ENCODE results near the gene PTPRM.

DNA sequence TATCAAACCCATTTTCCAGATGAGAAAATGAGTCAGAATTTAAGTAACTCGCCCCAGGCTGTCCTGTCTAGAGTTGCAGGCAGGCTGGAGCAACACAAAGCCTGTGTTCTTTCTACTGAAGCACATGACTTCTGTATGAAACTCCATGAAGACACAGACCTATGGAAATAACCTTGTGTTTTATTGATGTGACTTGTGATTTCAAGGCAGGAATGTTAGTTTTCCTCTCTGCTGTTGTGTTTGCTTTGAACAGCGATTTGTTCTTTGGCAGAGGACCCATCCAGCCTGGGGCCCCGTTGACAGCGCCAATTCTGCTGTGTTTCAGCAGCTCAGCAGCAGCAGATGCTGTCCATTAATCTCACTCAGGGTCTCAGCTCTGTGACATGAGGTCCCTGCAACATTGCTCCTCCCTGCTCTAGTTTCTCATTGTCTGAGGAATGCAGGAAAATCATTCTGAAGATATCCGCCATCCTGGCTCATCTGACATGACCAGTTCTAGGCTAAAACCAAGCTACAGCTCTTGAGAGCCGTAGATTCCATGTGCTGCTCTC lies 697.8 kb downstream of the PTPRM start:
- TF ChIP-seq, protein P1, sequence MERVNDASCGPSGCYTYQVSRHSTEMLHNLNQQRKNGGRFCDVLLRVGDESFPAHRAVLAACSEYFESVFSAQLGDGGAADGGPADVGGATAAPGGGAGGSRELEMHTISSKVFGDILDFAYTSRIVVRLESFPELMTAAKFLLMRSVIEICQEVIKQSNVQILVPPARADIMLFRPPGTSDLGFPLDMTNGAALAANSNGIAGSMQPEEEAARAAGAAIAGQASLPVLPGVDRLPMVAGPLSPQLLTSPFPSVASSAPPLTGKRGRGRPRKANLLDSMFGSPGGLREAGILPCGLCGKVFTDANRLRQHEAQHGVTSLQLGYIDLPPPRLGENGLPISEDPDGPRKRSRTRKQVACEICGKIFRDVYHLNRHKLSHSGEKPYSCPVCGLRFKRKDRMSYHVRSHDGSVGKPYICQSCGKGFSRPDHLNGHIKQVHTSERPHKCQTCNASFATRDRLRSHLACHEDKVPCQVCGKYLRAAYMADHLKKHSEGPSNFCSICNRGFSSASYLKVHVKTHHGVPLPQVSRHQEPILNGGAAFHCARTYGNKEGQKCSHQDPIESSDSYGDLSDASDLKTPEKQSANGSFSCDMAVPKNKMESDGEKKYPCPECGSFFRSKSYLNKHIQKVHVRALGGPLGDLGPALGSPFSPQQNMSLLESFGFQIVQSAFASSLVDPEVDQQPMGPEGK (CRISPR knock-in tag; IDR thresholded peaks at IDR 0.05; ENCODE audit: borderline replicate concordance), result no peak
- TF ChIP-seq, protein P2, sequence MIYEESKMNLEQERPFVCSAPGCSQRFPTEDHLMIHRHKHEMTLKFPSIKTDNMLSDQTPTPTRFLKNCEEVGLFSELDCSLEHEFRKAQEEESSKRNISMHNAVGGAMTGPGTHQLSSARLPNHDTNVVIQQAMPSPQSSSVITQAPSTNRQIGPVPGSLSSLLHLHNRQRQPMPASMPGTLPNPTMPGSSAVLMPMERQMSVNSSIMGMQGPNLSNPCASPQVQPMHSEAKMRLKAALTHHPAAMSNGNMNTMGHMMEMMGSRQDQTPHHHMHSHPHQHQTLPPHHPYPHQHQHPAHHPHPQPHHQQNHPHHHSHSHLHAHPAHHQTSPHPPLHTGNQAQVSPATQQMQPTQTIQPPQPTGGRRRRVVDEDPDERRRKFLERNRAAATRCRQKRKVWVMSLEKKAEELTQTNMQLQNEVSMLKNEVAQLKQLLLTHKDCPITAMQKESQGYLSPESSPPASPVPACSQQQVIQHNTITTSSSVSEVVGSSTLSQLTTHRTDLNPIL (CRISPR knock-in tag; IDR thresholded peaks at IDR 0.05; ENCODE audit: low read depth), result no peak; the same call in 1 of the 2 replicates
- TF ChIP-seq ZNF565 (CRISPR knock-in tag; conservative IDR thresholded peaks at IDR 0.05; ENCODE audit: low read depth) (no peak), ZFP30 (CRISPR knock-in tag; IDR thresholded peaks at IDR 0.05) (no peak), ZFP3 (CRISPR knock-in tag; IDR thresholded peaks at IDR 0.05) (no peak), ESRRG (CRISPR knock-in tag; IDR thresholded peaks at IDR 0.05) (no peak), ARNTL (CRISPR knock-in tag; IDR thresholded peaks at IDR 0.05; ENCODE audit: borderline replicate concordance, low read depth) (no peak)
- TF ChIP-seq, protein P3, sequence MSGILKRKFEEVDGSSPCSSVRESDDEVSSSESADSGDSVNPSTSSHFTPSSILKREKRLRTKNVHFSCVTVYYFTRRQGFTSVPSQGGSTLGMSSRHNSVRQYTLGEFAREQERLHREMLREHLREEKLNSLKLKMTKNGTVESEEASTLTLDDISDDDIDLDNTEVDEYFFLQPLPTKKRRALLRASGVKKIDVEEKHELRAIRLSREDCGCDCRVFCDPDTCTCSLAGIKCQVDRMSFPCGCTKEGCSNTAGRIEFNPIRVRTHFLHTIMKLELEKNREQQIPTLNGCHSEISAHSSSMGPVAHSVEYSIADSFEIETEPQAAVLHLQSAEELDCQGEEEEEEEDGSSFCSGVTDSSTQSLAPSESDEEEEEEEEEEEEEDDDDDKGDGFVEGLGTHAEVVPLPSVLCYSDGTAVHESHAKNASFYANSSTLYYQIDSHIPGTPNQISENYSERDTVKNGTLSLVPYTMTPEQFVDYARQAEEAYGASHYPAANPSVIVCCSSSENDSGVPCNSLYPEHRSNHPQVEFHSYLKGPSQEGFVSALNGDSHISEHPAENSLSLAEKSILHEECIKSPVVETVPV (CRISPR knock-in tag; IDR thresholded peaks at IDR 0.05), result no peak

Data from SK-N-SH treated with all-trans-retinoic acid at 6 μM for 48 hours (cell line).